Testis (tissue), 2 donors: ENCODE measurements around the gene SYNE2.

ENCODE experiments used
- POLR2A ChIP-seq: fragments of 450-650 bp; IDR thresholded peaks from one replicate; pipeline ENCODE4 v1.6.1; 2017; ENCODE audit warnings: antibody characterized with exemption, mild to moderate bottlenecking, moderate library complexity
- TF ChIP-seq, protein P1 (sequence below), 3 experiments: fragments of 450-650 bp in 2 of 3; fragments of 200-600 bp in 1 of 3; sonication (generic) in 1 of 3; IDR thresholded peaks; one replicate each; pipeline ENCODE4 v1.5.1; 2016 to 2019; ENCODE audit warnings: antibody characterized with exemption in 3 of 3, mild to moderate bottlenecking in 2 of 3, moderate library complexity in 1 of 3

DNA sequence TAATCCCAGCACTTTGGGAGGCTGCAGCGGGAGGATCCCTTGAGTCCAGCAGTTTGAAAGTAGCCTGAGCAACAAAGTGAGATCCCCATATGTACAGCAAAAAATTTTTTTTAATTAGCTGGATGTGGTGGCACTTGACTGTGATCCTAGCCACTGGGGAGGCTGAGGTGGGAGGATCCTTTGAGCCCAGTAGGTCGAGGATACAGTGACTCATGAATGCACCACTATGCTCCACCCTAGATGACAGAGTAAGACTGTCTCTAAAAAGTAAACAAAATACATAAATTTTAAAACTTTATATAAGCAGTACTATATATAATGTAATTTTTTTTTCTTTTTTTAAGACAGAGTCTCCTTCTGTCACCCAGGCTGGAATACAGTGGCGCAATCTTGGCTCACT is 326.0 kb downstream of the SYNE2 start:
- TF ChIP-seq, protein P1, sequence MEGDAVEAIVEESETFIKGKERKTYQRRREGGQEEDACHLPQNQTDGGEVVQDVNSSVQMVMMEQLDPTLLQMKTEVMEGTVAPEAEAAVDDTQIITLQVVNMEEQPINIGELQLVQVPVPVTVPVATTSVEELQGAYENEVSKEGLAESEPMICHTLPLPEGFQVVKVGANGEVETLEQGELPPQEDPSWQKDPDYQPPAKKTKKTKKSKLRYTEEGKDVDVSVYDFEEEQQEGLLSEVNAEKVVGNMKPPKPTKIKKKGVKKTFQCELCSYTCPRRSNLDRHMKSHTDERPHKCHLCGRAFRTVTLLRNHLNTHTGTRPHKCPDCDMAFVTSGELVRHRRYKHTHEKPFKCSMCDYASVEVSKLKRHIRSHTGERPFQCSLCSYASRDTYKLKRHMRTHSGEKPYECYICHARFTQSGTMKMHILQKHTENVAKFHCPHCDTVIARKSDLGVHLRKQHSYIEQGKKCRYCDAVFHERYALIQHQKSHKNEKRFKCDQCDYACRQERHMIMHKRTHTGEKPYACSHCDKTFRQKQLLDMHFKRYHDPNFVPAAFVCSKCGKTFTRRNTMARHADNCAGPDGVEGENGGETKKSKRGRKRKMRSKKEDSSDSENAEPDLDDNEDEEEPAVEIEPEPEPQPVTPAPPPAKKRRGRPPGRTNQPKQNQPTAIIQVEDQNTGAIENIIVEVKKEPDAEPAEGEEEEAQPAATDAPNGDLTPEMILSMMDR (IDR thresholded peaks at IDR 0.05): no peak
- no peak for TF ChIP-seq POLR2A
